WERI-Rb-1 (cell line): ENCODE results near the gene TSGA10IP.

Experiments
- DNase-seq: peaks from one replicate; pipeline ENCODE4 v3.0.0-alpha.2; 2020
- H3K27ac ChIP-seq: fragments of 250-450 bp; sonication (Bioruptor Pico); 2 replicates; pipeline ENCODE4 v1.5.1; 2020; ENCODE audit warnings: mild to moderate bottlenecking, moderate library complexity
- H3K27me3 ChIP-seq: fragments of 250-450 bp; sonication (Bioruptor Pico); 2 replicates; pipeline ENCODE4 v1.5.1; 2021; ENCODE audit warnings: mild to moderate bottlenecking, low read depth, moderate library complexity; ENCODE audit not compliant: insufficient read depth, severe bottlenecking
- H3K36me3 ChIP-seq: fragments of 250-450 bp; sonication (Bioruptor Pico); 2 replicates; pipeline ENCODE4 v1.5.1; 2020; ENCODE audit warnings: mild to moderate bottlenecking, moderate library complexity
- H3K4me3 ChIP-seq: 2 replicates; pipeline ENCODE4 v1.5.1; 2011; ENCODE audit warnings: low read depth, mild to moderate bottlenecking, control low read depth, low read length
- H3K9me3 ChIP-seq: fragments of 250-450 bp; sonication (Bioruptor Pico); 2 replicates; pipeline ENCODE4 v1.5.1; 2021; ENCODE audit warnings: mild to moderate bottlenecking, moderate library complexity; ENCODE audit not compliant: severe bottlenecking
- TF ChIP-seq, protein P1 (sequence below): IDR thresholded peaks from 2 replicates; pipeline ENCODE4 v1.5.1; 2011; ENCODE audit warnings: low read depth, mild to moderate bottlenecking, control low read depth, inconsistent platforms, low read length

TSGA10IP gene

DNA sequence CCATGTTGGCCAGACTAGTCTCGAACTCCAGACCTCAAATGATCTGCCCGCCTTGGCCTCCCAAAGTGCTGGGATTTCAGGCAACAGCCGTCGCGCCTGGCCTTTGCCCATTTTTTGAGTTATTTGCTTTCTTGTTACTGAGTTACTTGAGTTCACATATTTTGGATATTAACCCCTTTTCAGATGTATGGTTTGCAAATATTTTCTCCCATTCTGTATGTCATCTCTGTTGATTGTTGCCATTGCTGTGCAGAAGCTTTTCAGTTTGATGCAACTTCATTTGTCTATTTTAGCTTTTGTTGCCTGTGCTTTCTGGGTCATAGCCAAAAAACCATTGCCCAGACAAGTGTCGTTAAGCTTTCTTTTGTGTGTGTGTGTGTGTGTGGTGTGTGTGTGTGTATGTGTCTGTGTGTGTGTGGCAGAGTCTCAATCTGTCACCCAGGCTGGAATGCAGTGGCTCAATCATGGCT, 6.8 kb downstream of the TSGA10IP start:
- no peaks in the 10 kb centered on the region for H3K9me3 ChIP-seq
- H3K4me3 ChIP-seq, result no peak overlapping the region
- no peak for DNase-seq
- no peaks in the 10 kb centered on the region for H3K27me3 ChIP-seq
- TF ChIP-seq, protein P1, sequence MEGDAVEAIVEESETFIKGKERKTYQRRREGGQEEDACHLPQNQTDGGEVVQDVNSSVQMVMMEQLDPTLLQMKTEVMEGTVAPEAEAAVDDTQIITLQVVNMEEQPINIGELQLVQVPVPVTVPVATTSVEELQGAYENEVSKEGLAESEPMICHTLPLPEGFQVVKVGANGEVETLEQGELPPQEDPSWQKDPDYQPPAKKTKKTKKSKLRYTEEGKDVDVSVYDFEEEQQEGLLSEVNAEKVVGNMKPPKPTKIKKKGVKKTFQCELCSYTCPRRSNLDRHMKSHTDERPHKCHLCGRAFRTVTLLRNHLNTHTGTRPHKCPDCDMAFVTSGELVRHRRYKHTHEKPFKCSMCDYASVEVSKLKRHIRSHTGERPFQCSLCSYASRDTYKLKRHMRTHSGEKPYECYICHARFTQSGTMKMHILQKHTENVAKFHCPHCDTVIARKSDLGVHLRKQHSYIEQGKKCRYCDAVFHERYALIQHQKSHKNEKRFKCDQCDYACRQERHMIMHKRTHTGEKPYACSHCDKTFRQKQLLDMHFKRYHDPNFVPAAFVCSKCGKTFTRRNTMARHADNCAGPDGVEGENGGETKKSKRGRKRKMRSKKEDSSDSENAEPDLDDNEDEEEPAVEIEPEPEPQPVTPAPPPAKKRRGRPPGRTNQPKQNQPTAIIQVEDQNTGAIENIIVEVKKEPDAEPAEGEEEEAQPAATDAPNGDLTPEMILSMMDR, result no peak
- no peaks in the 10 kb centered on the region for H3K36me3 ChIP-seq
- H3K27ac ChIP-seq, result no peak overlapping the region

DNA sequence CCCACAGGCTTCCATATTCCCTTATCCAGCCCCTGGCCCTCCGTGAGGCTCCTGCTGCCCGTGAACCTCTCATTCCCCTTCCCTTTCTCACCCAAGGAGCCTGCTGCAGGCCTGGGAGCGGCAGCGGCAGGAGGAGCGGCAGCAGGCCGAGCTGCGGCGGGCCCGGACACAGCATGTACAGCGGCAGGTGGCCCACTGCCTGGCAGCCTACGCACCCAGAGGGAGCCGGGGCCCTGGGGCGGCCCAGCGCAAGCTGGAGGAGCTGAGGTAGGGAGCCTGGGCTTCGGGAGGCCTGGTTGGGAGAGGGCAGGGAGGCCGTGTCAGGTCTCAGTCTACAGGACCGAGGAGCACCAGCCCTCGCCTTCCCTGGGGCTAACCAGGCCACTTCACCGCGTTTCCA, 8.2 kb downstream of the TSGA10IP start:
- no peak for DNase-seq
- Histone ChIP-seq H3K9me3 (no peaks in the 10 kb centered on the region), H3K4me3 (no peak overlapping the region), H3K27ac (no peak overlapping the region), H3K27me3 (no peaks in the 10 kb centered on the region), H3K36me3 (no peaks in the 10 kb centered on the region)
- TF ChIP-seq, protein P1, result no peak

DNA sequence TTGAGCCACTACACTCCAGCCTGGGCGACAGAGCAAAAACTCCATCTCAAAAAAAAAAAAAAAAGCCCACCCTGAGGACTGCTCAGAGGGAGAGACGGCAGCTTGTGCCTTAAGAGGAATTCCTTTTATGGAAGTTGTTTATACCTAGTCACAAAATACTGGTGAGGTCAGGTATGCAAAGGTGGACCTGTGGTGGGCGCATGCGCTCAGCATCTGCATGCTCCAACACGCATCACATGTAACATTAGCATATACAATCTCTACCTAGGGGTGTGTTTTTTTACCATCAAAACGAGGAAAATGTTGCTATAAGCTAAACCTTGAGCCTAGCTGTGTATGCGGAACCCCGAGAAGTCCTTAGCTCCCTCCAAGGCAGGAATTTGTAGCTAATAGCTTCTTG, 9.5 kb downstream of the TSGA10IP start:
- TF ChIP-seq, protein P1, result no peak
- DNase-seq, result no peak
- no peak overlapping the region for H3K27ac ChIP-seq
- no peaks in the 10 kb centered on the region for H3K27me3 ChIP-seq
- no peaks in the 10 kb centered on the region for H3K9me3 ChIP-seq
- H3K36me3 ChIP-seq, result no peaks in the 10 kb centered on the region
- H3K4me3 ChIP-seq, result no peak overlapping the region

DNA sequence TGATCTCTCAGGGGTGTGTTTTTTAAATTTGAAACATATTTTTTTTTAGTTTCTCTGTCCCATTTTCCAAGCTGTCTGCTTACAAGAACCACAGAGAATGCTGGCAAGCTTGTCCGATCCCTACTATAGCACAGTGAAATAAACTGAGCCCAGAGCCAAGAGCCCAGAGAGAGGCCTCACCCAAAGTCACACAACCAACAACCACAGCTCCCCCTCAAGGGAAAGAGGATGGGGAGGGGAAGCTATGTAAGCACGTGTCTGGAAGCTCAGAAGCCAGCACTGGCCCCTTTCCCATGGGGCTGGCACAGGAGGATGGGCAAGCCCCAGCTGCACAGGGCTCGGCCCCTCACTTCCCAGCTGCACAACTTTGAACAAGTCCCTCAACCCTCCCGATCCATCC, 13.0 kb downstream of the TSGA10IP start:
- TF ChIP-seq, protein P1, result no peak
- Histone ChIP-seq H3K36me3 (no peaks in the 10 kb centered on the region; the same call in 1 of the 2 replicates), H3K9me3 (no peaks in the 10 kb centered on the region), H3K27me3 (no peaks in the 10 kb centered on the region), H3K4me3 (no peak overlapping the region), H3K27ac (no peak overlapping the region)
- no peak for DNase-seq

DNA sequence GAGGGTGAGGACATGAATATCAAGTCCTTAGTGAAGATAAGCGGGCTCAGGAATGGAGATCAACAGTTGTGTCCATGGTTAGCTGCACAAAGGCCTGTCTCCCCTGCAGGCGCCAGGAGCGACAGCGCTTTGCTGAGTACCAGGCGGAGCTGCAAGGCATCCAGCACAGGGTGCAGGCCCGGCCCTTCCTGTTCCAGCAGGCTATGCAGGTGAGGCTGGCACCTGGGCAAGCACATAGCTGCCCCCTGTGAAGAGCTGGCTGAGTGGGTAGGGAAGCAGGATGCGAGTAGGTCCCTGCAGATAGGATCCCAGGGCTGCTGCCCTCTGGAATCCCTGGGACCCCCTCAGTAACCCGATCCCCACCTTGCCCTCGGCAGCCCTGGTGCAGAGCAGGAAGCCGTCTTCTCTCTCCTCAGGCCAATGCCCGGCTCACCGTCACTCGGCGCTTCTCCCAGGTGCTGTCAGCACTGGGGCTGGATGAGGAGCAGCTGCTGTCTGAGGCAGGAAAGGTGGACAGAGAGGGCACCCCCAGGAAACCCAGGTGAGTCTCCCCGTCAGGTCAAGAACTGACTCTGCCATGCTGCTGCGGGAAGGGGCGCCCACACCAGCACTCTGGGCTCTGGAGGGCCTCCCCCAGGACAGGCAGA, 13.6 kb downstream of the TSGA10IP start:
- Histone ChIP-seq H3K27me3 (no peaks in the 10 kb centered on the region), H3K4me3 (no peak overlapping the region), H3K27ac (no peak overlapping the region), H3K9me3 (no peaks in the 10 kb centered on the region), H3K36me3 (peaks cover 3% of the 10 kb centered on the region)
- TF ChIP-seq, protein P1, result no peak
- no peak for DNase-seq

DNA sequence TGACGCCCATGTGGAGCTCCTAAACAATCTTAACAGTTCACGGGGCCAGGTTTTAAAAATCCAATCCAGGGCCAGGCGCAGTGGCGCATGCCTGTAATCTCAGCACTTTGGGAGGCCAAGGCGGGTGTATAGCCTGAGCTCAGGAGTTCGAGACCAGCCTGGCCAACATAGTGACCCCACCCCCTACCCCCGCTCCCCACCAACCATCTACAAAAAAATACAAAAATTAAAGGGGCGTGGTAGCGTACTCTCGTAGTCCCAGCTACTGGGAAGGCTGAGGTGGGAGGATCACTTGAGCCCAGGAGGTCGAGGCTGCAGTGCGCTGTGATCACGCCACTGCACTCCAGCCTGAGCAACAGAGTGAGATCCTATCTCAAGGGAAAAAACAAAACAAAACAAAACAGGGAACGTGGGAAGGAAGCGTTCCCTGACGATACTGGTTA, 15.6 kb downstream of the TSGA10IP start:
- Histone ChIP-seq H3K4me3 (peak overlapping the region; percentile 83), H3K27me3 (no peaks in the 10 kb centered on the region), H3K27ac (peak overlapping the region; percentile 89), H3K36me3 (peaks cover 22% of the 10 kb centered on the region), H3K9me3 (no peaks in the 10 kb centered on the region)
- TF ChIP-seq, protein P1, result no peak
- no peak for DNase-seq
